HG03457 (cell line): ENCODE data around the gene TLE3.

Experiments used
- ATAC-seq: cut with Tn5 transposase; IDR thresholded peaks from one replicate; pipeline ENCODE4 v1.9.1; 2021; ENCODE audit warnings: moderate number of reproducible peaks; ENCODE audit not compliant: unreplicated experiment

The TLE3 gene

GRCh38 chr15:70066004-70066403, 31.7 kb downstream of the TLE3 start:
- no peak for ATAC-seq

DNA sequence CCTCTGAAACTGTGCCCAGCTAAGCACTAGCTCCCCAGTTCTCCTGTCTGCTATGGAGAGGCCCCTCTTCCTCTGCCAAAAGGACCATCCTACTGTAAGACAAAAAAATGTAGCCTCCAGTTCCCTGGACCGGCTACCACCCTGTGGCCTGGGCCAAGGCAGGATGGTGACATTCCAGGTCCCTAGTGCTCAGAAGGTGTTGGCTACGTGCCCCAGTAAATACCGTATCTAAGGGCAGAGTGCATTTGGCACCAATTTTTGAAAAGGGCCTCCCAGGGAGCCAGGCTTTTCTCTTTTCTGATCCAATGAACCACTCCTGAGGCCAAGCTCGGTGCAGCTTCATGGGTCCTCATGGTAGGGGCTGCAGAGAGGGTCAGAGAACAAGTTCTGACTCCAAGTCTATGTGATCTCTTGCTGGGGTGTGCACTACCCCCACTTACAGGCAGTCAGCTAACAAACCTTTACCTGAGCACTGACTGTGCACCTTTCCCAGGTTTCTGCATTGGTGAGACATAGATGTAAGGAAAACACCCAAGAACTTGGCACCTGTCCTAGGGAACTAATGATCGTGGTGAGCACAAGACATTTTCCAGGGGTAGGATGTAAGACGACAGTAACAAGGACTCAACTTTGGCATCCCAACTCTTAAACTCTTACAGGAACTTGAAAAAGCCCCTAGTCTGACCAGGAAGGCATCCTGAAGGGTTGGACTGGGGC, 32.6 kb downstream of the TLE3 start:
- no peak for ATAC-seq

DNA sequence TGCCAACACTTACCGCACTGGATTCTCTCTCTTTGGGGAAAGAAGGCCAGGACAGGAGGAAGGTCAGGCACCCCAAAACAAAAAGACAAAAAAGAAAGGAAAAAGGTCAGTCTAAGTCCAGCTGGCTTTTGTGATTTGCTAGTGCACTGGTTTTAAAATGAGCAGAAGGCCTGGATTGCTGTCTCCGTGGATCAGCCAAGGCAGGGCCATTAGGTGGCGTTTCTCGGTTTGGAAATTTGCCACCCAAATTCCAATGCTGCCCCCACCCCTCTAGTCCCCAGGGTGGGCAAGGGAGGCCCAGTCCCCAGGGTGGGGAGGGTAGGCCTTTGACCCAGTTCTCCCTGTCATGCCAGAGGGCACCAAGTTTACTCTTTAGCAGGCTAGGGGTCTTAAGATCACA, 33.3 kb downstream of the TLE3 start:
- no peak for ATAC-seq

- no peak for ATAC-seq
These were observed 33.7 kb downstream of the TLE3 start for GRCh38 chr15:70063980-70064379.

DNA sequence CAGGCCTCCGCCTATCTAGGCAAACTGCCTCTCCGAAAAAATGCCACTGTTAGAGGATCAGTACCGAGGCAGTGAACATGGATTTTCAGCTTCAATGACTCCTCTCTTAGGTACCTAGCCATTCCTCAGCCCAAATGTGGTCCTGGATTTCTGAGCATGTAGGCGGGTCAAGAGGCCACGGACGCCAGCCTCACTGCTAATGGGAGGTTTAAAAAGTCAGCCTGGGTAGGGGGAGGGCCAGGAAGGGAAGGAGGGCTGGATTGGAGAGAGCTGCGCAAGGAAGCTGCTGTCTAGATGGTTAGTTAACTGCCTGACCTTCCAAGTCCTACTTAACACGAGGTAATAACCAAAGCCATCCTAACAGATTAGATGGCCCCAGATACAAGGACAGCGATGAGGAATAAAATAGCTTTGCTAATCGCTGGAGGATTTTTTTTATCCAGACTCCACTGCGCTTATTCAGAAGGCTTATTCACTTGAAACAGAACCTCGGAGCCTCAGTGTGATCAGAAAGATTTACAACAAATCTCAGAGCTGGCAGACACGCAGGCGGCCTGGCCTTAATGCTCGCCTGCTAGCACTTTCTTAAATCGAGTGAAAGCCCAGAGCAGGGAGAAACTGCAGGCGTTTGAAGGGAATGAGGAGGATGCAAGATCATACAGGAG, 34.3 kb downstream of the TLE3 start:
- ATAC-seq = no peak

DNA sequence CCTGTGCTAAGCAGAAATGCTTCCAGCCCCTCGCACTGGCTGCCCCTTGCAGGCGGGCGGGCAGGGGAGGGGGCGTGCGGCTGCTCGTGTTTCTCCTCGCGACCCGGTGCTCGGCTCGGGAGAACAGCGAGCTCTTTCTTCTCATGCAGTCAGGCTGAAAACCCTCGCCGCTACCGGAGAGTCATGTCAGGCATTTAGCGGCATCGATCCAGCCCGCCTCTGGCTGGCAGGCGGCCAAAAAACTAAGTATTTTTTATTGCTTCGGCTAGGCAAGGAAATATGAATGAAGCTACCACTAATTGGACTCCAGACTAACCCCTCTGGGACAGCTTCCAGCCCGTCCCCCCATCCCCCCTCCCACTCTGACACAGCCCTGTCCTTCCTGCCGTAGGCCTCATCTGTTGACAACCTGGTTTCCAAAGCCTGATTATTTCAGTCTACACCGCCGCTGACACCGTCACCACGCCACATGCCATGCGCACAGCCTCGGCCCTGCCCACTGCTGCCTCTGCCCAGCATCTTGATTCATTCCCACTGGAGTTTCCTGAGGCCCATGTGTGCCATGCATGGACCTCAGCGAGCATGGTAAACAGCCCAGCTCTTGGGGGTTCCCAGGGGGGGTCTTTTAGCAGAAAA, 35.3 kb downstream of the TLE3 start:
- ATAC-seq = no peak

- no peak for ATAC-seq
These were observed 35.9 kb downstream of the TLE3 start for GRCh38 chr15:70061696-70062270.

GRCh38 chr15:70060993-70061305, 36.8 kb downstream of the TLE3 start:
- ATAC-seq = no peak

DNA sequence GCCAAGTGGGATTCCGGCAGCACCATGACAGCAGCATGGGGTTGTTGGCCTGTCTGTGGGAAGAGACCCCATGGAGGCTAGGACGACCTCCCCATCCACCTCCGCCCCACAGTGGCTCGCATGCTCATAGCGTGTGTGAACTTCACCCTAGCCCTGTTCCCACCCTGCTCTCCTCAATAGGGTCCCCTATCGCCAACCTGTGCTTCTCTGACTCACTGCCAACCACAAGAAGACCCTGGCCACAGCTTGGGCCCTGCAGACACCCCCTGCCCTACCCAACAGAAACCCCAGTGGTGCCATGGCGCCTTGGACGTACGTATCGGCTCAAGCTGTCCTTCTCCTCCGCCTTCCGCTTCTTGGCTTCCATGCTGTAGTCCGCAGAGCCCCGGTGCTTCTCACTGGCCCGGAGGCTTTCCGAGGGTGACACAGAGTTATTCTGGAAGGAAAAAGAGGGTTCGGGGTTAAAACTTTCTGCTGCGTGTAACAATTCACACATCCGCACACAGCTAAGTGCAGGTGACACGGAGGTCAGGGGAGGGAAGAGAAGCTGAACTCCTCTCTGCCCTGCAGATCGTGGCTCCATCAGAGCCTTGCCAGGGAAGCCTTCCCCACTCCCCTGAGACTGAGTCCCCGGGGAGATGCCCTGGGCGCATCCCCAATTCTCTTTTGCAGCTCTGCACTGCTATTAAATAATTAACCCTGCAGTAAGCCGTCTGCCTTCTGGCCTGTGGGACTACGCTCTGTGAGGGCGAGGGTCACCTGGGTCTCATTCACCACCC, 37.3 kb downstream of the TLE3 start:
- no peak for ATAC-seq

- no peak for ATAC-seq
These were observed 38.1 kb downstream of the TLE3 start for GRCh38 chr15:70059476-70060213.

- no peak for ATAC-seq
These were observed 38.9 kb downstream of the TLE3 start for GRCh38 chr15:70058642-70059360.

DNA sequence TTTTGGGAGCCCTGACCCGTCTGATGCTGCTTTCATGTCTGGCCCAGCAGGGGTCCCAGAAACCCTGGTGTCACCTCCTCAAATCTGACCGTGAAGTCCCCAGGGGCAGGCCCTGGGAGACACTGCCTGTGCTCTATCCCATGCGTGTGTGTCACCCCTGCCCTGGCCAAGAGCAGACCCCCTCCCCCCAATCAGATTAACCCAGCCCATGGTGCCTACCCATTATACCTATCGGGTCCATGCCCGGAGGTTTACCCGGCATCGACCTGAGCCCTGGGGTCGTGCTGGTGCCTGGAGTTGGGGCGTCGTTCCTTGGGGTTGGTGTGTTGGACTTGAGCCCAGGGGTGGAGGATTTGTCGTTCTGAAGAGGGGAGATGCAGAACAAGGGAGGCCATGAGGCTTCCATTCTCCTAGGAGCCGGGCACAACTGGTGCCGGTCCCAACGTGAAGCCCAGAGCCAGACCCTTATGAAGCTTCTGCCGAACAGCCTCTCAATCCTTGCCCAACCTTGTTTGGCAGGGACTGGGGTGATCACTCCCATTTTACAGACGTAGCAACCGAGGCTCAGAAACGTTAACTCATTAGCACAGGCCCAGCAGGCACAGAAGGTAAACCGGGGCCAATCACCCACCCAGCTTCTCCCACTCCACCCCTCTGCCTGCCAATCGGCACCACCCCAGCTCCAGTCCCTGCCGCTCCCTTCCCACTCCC, 39.6 kb downstream of the TLE3 start:
- ATAC-seq = no peak

GRCh38 chr15:70056091-70056680, 41.5 kb downstream of the TLE3 start:
- no peak for ATAC-seq

DNA sequence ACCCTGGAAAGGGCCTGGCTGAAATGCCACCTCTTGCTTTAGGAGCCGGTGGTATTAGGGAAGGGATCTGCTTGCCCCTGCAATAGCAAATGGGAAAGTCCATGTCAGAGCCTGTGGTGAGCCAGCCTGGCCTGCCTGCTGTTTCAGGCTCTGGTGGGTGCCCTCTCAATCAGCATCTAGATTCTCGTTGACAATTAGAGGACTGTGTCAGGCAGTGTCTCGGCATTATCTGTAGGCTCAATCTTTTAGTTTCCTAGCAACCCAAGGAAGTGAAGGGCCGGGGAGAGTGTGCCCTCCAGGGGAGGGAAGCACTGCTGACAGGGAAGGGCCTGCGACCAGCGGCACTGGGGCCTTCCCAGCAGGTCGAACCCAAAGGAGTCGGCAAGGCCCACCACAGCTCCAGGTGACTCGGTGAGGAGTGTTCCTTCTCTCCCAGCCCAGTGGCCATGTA, 42.1 kb downstream of the TLE3 start:
- ATAC-seq = no peak

DNA sequence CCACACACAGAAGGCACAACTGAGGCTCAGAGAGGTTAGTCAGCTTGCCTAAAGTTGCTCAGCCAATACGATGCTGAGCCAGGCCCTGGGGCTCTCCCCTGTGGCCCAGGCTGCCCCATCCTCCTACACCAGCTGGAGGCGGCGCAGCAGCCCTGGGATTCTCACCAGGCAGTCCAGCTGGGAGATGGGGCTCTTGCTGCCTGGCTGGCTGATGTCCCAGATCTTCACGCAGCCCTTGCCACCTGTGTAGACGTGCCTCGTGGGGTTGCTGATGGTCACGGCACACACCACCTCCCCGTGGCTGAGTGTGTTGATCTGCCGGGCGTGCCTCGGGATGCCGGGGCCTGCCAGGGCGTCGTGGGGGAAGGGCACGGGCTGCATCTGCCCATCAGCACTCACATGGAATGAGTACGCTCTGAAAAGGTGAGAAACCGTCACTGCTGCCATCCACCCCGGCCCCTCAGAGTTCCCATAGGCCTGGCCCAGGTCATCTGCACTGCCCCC, 42.8 kb downstream of the TLE3 start:
- ATAC-seq = no peak

- no peak for ATAC-seq
These were observed 43.4 kb downstream of the TLE3 start for GRCh38 chr15:70054366-70054765.

GRCh38 chr15:70053716-70054229, 43.9 kb downstream of the TLE3 start:
- no peak for ATAC-seq

DNA sequence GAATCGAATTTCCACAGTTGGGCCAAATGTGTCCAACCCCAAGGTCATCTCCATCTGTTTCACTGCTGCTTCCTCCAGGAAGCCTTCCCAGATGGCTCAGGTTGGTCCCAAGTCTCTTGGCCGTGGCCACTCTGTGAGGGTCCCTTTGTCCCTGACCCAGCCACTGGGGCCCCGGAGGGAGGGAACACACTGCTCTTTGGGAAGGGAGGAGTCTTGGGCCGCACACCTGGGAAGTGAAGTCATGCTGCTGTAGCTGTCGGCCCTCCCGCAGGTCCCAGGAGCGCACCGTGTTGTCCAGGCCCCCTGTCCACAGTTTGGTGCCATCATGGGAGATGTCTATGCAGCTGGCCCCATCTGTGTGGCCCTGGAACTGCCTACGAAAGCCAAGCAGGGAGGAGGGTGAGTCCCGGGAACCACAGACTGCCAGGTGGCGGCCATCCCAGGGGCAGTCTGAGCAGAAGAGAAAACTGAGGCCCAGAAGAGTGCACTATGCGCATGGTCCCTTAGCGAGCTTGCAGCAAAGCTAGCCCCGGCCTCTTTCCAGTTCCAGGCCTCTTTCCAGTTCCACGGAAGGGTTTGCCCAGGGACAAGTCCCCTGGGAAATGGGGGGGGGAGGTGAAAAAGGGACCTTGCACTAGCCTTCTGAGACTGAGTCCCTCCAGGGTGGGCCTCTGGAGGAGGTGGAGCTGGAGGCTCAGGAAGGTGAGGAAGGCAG, 44.6 kb downstream of the TLE3 start:
- ATAC-seq = no peak
